Uterus (tissue), 2 donors: Measurements from ENCODE around the gene GPHN.

Experiments used
- POLR2A ChIP-seq, 2 donors: fragments of 450-650 bp; IDR thresholded peaks; one replicate each; pipeline ENCODE4 v1.6.1; 2016; ENCODE audit warnings: antibody characterized with exemption in 2 of 2, mild to moderate bottlenecking in 1 of 2, moderate library complexity in 1 of 2
- TF ChIP-seq, protein P1 (sequence below), 4 experiments: fragments of 200-600 bp in 2 of 4; fragments of 450-650 bp in 2 of 4; sonication (generic) in 2 of 4; IDR thresholded peaks; one replicate each; pipeline ENCODE4 v1.5.1; 2016 to 2019; ENCODE audit warnings: antibody characterized with exemption in 4 of 4, mild to moderate bottlenecking in 2 of 4, moderate library complexity in 1 of 4

GRCh38 chr14:66496188-66496807 is 11.6 kb upstream of the GPHN start:
- TF ChIP-seq, protein P1, sequence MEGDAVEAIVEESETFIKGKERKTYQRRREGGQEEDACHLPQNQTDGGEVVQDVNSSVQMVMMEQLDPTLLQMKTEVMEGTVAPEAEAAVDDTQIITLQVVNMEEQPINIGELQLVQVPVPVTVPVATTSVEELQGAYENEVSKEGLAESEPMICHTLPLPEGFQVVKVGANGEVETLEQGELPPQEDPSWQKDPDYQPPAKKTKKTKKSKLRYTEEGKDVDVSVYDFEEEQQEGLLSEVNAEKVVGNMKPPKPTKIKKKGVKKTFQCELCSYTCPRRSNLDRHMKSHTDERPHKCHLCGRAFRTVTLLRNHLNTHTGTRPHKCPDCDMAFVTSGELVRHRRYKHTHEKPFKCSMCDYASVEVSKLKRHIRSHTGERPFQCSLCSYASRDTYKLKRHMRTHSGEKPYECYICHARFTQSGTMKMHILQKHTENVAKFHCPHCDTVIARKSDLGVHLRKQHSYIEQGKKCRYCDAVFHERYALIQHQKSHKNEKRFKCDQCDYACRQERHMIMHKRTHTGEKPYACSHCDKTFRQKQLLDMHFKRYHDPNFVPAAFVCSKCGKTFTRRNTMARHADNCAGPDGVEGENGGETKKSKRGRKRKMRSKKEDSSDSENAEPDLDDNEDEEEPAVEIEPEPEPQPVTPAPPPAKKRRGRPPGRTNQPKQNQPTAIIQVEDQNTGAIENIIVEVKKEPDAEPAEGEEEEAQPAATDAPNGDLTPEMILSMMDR (IDR thresholded peaks at IDR 0.05): no peak
- no peak for TF ChIP-seq POLR2A (IDR thresholded peaks at IDR 0.05)
